ENCODE results near the gene CDC40. TPM values are rescaled to one million over a fixed set of nuclear protein-coding genes. Genes with fewer than 3 reads are reported as not detected.

Gene CDC40
- total and polyA plus RNA-seq, 10 of the 15 experiments (the other 5 are each of a cell fraction or from before 2014, with no cell fraction given): 20.1 to 35.5 (median 26.1) TPM

- TF ChIP-seq RELB (IDR thresholded peaks at IDR 0.05; ENCODE audit: low read depth) (peak; percentile 77), PKNOX1 (IDR thresholded peaks at IDR 0.05) (peak; percentile 34; the same call in 1 of the 2 replicates), CREM (IDR thresholded peaks at IDR 0.05; ENCODE audit: low read depth) (peak; percentile 49; the same call in 1 of the 2 replicates), NFIC (IDR thresholded peaks at IDR 0.05; ENCODE audit: low read depth, low read length) (no peak), E2F8 (IDR thresholded peaks at IDR 0.05; ENCODE audit: low read depth, partially characterized antibody) (peak; percentile 68), PML (IDR thresholded peaks at IDR 0.05; ENCODE audit: low read length) (peak; percentile 85), CHD2 (IDR thresholded peaks at IDR 0.05; ENCODE audit: borderline replicate concordance, low read depth, low read length) (no peak), NR2C1 (IDR thresholded peaks at IDR 0.05) (peak; percentile 45), E2F4 (IDR thresholded peaks at IDR 0.05; ENCODE audit: low read depth, low read length) (no peak)
Observed at GRCh38 chr6:110180228-110181008, at the start of gene CDC40 (continued).
